DMS53 treated with DMSO at 0.1 percent for 48 hours (cell line): Measurements from ENCODE around the gene MUL1.
"Not testable (repeated sequence)": the region's sequence is repeated elsewhere in the genome, so short reads cannot be mapped to it uniquely, and the experiment has no call there.

Experiments
- DNase-seq: peaks from one replicate; lab custom pipeline; 2025; ENCODE audit not compliant: unreplicated experiment; lab: John Stamatoyannopoulos, UW

MUL1 gene

DNA sequence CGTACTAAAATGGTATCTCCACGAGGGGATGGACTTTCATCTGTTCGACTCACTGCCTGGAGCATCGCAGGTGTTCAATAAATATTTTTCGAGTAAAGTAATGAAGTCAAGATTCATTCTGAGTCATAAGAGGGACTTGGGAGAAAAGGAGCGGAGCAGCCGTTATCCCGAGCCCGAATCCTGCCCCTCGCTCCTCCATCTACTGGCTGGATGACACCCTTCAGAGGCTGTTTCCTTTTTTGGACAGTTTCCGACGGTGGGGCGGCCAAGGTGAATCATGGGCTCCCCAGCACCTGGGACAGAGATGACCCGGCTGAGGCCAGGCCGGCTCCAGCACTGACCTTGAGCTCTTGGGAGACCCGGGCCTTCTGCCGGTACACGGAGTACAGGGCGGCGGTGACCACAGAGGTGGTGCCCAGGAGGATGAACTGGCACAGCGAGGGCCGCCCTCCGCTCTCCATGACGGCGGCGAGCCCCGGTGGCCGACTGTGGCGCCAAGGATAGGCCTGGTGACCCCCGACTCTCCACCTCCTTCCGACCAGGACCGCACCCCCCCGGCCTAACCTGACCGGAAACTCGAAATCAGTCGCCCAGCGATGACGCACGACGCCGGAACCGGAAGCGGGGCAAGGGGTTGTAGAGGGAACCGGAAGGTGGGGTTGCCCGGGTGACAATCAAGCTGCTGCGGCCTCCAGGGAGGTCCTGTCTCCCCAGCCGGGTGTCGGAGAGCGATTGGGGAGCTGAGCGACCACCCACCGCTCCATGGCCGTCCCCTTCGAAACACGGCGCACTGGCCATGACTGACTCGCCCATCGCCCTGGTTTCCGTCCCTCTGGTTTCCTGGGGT is at the start of gene MUL1:
Gene MUL1 (minus strand): TSS at position 588 of the 847 bp plus-strand sequence. CDS start 127 bp downstream, at position 461.
- peak; percentile 55 for DNase-seq

DNA sequence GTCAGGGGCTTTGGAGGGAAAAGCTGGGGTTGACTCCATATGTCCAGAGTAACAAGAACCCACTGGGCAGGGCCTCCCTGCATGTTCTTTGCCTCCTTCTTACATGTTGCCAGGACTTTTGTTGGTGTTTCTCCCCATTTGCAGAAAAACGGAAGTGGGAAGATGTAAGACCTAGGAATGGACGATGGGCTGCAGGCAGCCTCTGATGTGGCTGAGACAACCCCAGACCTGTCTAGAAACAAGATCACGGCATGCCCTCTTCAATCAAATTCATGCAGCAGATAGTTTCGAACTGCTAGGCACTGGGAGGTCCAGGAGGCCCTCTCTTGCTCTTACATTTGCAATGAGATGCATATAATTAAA is 47.8 kb upstream of the MUL1 start:
- no peak for DNase-seq

DNA sequence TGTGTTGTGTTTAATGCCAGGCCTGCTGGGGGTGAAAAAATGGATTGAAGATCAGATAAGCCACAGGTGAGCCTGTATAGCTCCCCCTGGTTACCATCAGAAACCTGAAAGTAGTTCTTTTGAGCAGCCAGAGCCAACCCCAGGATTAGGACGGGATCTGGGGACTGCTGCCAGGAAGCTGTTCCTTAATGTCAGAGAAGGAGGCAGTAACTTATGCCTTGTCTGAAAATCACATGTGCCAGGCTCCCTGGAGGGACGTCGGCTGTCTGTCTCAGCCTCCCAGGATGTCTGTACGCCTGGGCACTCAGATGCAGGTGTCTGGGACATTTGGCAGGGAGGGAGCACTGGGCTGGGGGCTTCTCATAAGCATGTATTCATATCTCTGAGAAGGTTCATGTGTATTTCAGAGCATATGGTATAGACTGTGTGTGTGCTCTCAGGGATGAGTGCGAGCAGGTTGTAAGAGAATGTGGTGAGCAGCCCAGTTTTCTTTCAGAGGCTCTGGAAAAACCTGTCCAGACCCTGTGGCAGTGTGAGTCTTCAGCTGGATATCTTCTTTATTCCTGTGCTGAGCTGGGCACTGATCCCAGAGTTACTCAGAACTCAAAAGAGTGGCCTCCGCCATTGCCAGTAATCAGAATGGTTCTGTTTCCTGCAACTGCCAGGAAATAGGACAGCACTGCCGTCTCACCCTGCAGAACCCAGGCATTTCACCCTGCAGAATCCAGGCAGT is 47.2 kb upstream of the MUL1 start:
- DNase-seq = no peak

- no peak for DNase-seq
These were observed 44.9 kb upstream of the MUL1 start for GRCh38 chr1:20552728-20553445.

GRCh38 chr1:20551945-20552727 is 44.2 kb upstream of the MUL1 start, which contains the start of gene FAM43B:
TSS of gene FAM43B (plus strand) at chr1:20552573. CDS start at chr1:20552974, 401 bp downstream.
- DNase-seq = no peak

- no peak for DNase-seq
These were observed 43.2 kb upstream of the MUL1 start for GRCh38 chr1:20551161-20551560.

DNA sequence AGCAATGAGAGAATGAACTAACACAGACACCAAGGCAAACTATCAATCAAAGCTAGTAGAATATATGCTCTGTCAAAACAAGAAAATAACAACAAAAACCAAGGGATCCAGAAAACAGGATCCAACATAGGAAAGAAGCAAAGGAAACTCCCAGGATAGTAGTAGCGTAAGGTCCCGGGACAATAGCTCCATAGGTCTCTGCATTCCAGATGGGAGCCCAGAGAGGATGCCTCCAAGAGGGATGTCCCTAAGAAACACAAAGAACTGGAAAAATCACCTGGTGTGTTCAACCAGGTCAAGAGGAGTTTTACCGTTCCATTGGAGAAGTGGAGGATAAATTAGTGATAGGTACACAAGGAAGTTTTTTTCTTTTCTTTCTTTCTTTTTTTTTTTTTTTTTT is 38.7 kb upstream of the MUL1 start:
- no peak for DNase-seq

DNA sequence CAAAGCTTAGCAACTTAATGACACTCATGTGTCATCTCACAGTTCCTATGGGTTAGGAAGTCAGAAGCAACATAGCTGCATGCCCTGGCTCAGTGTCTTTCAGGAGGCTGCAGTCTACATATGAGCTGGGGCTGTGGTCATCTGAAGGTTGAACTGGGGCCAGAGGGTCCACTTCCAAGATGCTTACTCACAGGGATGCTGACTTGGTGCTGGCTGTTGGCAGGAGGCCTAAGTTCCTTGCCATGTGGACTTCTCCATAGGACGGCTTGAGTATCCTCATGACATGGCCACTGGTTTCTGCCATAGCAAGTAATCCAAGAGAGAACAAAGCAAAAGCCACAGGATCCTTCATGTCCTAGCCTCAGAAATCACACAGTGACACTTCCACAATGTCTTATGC is 32.3 kb upstream of the MUL1 start:
- no peak for DNase-seq

DNA sequence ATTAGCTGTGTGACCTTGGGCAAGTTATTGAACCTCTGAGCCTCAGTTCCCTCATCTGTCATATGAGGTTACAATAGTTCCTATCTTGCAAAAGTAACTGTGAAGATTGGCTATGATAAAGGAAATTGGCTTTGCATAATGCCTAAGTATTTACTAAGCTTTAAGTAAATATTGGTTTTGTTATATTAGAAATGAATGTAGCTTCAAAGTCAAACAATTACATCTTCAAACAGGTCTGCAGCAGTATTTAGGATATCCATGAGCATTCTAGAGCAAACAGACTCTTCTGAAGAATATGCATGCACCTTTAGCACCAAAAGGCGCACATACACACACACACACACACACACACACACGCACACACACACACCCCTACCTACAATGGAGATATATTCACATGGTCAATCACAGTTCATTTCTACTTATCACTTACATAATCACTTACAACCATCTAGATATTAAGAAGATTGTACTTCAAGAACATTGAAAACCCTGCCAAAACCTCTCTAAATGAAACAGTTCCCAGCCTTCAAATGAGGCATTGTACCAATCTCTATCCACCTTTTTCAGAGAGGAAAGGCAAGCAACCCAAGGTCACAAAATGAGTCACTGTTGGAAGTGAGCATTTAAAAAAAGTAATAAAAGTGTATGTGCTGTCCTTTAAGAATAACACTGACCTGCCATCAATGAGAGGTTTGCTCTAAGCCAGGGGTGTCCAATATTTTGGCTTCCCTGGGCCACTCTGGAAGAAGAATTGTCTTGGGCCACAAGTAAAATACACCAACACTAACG is 31.0 kb upstream of the MUL1 start:
- peak; percentile 44 for DNase-seq

DNA sequence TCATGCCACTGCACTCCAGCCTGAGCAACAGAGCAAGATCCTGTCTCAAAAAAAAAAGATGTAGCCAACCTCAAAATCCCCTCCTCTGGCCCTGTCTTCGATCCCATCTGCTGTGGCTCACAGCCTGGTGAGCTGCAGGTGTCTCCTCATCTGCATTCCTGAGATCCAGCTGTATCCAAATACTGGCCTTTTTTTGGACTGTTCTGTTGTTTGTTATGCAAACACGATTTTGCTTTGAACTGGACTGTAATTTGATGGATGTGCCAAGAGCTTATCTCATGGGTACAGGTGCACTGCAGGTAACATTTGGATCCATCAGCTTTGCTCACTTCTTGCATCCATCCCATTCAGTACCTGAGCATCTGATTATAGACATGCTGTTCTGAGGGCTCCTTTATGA is 30.3 kb upstream of the MUL1 start:
- peak; percentile 82 for DNase-seq

DNA sequence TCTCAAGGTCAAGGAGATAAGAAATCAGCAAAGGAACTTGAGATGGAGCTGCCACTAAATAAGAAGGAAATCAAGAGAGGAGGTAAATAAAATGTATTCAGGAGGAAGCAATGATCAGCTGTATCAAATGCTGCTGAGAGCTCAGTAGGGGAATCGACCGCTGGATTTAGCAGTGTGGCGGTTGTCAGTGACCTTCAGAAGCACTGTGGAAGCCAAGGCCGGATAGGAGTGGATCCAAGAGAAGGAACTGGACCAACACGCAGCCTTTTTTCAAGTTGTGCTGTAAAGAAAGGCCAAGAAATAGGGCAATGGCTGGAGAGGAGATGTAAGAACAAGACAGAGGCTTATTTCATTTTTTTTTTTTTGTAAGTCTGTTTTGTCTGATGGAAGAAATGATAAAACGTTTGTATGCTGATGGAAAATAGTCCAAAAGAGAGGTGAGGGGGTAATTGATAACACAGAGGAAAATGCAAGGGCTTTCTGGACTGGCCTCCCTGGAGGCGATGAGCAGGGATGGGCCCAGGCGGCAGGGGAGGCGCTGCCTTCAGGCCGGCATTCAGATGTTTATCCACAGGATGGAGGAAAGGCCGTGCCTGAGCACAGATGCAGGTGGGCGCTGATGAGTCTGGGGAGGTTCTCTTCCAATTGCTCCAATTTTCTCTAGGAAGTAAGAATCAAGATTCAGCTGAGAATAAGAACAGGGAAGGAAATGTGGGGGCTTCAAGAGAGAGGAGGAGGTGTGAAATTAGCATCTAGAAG is 26.9 kb upstream of the MUL1 start:
- DNase-seq = no peak

DNA sequence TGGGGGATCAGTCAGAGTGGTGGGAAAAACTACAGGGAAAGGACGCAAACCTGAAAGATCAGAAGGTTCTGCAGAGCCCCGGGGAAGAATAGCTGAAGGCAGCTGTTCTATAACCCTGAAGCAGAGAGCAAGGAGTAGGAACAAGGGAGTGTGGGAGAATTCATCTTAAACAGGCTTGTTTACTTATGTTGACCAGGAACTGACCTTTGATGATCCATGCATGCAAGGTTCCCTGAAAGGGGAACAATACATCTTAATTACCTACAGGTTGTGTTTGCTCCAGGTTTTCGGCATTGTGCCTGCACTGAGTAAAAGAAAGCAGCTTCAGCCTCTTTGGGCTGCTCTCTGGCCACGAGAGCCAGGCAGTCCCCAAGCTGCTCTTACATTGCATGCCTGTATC is 25.7 kb upstream of the MUL1 start:
- no peak for DNase-seq

GRCh38 chr1:20530901-20531300 is 22.9 kb upstream of the MUL1 start:
- no peak for DNase-seq

DNA sequence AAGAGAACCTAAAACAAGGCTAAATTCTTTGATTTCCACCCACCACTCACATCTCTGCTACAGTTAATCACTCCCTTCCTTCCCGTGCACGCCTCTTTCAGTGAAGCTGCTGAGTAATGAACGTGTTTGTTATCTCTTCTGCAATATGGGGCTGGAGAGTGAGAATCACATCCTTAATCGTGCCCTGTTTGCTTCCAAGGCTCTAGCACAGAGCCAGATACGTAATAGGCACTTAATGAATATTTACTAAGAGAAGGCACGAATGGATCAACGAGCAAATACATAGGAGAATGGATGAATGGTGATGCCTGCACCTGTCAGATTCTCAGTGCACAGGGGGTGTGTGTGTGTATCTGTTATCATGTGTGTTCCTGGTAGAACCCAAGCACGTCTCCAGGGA is 22.4 kb upstream of the MUL1 start:
- no peak for DNase-seq

GRCh38 chr1:20528221-20528620 is 20.3 kb upstream of the MUL1 start:
- no peak for DNase-seq

- no peak for DNase-seq
These were observed 18.3 kb upstream of the MUL1 start for GRCh38 chr1:20526267-20526666.

- DNase-seq = peak; percentile 64
These were observed 14.3 kb upstream of the MUL1 start for GRCh38 chr1:20521960-20522861.

GRCh38 chr1:20519609-20520262 is 11.8 kb upstream of the MUL1 start:
- not testable (repeated sequence) for DNase-seq
